ENCODE results near the gene BCL11A. TPM values are rescaled to one million over a fixed set of nuclear protein-coding genes. Genes with fewer than 3 reads are reported as not detected.

Gene BCL11A
- total RNA-seq, 1 experiment from 2014 or later = 0.33 TPM

GRCh38 chr2:60570251-60570650, 16.8 kb upstream of the BCL11A start:
- DNase-seq (ENCODE audit: low read depth, low spot score) (no peak), ATAC-seq (no peak)
- peaks cover 8% of the 10 kb centered on the region; the same call in 1 of the 2 replicates for H3K4me1 ChIP-seq (ENCODE audit: control insufficient read depth, insufficient read depth, low read length)
- peaks cover 55% of the 10 kb centered on the region for H3K27me3 ChIP-seq (ENCODE audit: control insufficient read depth, insufficient read depth, low read length)
- no peaks in the 10 kb centered on the region for H3K36me3 ChIP-seq (ENCODE audit: control insufficient read depth, insufficient read depth, low read length)
- intact Hi-C loops (cut with micrococcal nuclease; ENCODE audit: unreplicated experiment) = no loop called here
- H3K9me3 ChIP-seq (ENCODE audit: control insufficient read depth, insufficient read depth, low read depth, low read length) = no peaks in the 10 kb centered on the region
- no peak overlapping the region for H3K27ac ChIP-seq (ENCODE audit: low read length)
- TF ChIP-seq SIN3A (IDR thresholded peaks at IDR 0.05; ENCODE audit: borderline replicate concordance, insufficient read depth, low read depth, low read length) = no peak
- no peak for TF ChIP-seq POLR2AphosphoS5 (IDR thresholded peaks at IDR 0.05; ENCODE audit: low read depth, low read length)
- TF ChIP-seq REST (IDR thresholded peaks at IDR 0.05; ENCODE audit: insufficient read depth in 1 of 2, low read depth in 2 of 2, low read length in 1 of 2) = no peak
- no peak for TF ChIP-seq CTCF (IDR thresholded peaks at IDR 0.05)
- TF ChIP-seq TCF7L2 (IDR thresholded peaks at IDR 0.05; ENCODE audit: low read depth, low read length) = no peak
- BruUV-seq (replicated peaks) = no TSS peak
- in situ Hi-C loops (cut with HindIII; ENCODE audit: low pct_unique_long_range_greater_than_20kb, low sequenced_read_pairs) = no loop called here
- no peak overlapping the region for H3K4me3 ChIP-seq (ENCODE audit: low read depth in 2 of 2, low read length in 2 of 2)
- ChIA-PET POLR2A (no interaction called here), CTCF (interaction anchor here (0.7 to 1.2 kb wide), 2 partner anchors 9 to 12 kb away, joined by 3 to 4 read pairs; no protein-coding TSS in a partner anchor)

GRCh38 chr2:60569680-60570111, 16.2 kb upstream of the BCL11A start:
- peaks cover 58% of the 10 kb centered on the region for H3K27me3 ChIP-seq (ENCODE audit: control insufficient read depth, insufficient read depth, low read length)
- peak; percentile 34; the same call in 1 of the 2 replicates for ATAC-seq
- no peak for DNase-seq (ENCODE audit: low read depth, low spot score)
- CTCF ChIA-PET = no interaction called here
- H3K9me3 ChIP-seq (ENCODE audit: control insufficient read depth, insufficient read depth, low read depth, low read length) = no peaks in the 10 kb centered on the region
- H3K4me3 ChIP-seq (ENCODE audit: low read depth in 2 of 2, low read length in 2 of 2) = peak overlapping the region; percentile 16 to 43
- H3K27ac ChIP-seq (ENCODE audit: low read length) = no peak overlapping the region
- intact Hi-C loops (cut with micrococcal nuclease; ENCODE audit: unreplicated experiment) (loop anchor here (10.0 kb wide), 1 partner anchor 105 kb away; no protein-coding TSS in a partner anchor), in situ Hi-C loops (cut with HindIII; ENCODE audit: low pct_unique_long_range_greater_than_20kb, low sequenced_read_pairs) (no loop called here)
- peaks cover 8% of the 10 kb centered on the region; the same call in 1 of the 2 replicates for H3K4me1 ChIP-seq (ENCODE audit: control insufficient read depth, insufficient read depth, low read length)
- no TSS peak for BruUV-seq (replicated peaks)
- POLR2A ChIA-PET = interaction anchor here (0.7 kb wide), 1 partner anchor 31 kb away, joined by 3 read pairs; no protein-coding TSS in a partner anchor
- H3K36me3 ChIP-seq (ENCODE audit: control insufficient read depth, insufficient read depth, low read length) = no peaks in the 10 kb centered on the region
- TF ChIP-seq TCF7L2 (IDR thresholded peaks at IDR 0.05; ENCODE audit: low read depth, low read length) = no peak
- TF ChIP-seq CTCF (IDR thresholded peaks at IDR 0.05) = no peak
- no peak for TF ChIP-seq POLR2AphosphoS5 (IDR thresholded peaks at IDR 0.05; ENCODE audit: low read depth, low read length)
- no peak for TF ChIP-seq REST (IDR thresholded peaks at IDR 0.05; ENCODE audit: insufficient read depth in 1 of 2, low read depth in 2 of 2, low read length in 1 of 2)
- TF ChIP-seq SIN3A (IDR thresholded peaks at IDR 0.05; ENCODE audit: borderline replicate concordance, insufficient read depth, low read depth, low read length) = no peak
